ENCODE results near the gene NUP188.

NUP188 gene

GRCh38 chr9:128901379-128901778, 46.1 kb upstream of the NUP188 start:
- Histone ChIP-seq H3K27me3 (replicated peaks) (no peaks in the 10 kb centered on the region), H3K27ac (no peak overlapping the region), H3K36me3 (replicated peaks) (peaks cover 16% of the 10 kb centered on the region), H3K4me3 (ENCODE audit: low read depth, low read length) (no peak overlapping the region)
- TF ChIP-seq CTCF (IDR thresholded peaks at IDR 0.05; ENCODE audit: low read depth, low read length, missing control alignments) = no peak
- in situ Hi-C loops (cut with HindIII; ENCODE audit: low pct_ligation_motif_present, low sequenced_read_pairs) = no loop called here
- no peak for DNase-seq

DNA sequence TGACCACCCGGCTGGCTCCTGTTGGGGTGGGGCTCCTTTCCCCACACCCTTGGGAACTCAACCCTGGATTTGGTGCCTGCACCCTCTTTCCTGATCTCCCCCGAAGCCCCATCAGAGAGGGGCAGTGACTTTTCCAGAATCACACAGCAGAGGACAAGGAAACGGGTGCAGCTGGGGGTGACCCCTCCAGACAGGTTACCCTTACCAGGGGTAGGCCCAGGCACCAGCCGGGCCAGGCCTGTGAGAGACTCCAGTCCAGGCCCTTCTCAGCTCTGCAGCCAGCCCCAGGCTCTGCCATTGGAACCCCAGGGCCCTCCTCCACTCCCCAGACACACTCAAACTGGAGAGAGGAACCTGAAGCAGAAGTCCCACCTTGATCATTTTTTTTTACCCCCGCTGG, 45.7 kb upstream of the NUP188 start:
- Histone ChIP-seq H3K4me3 (ENCODE audit: low read depth, low read length) (no peak overlapping the region), H3K27me3 (replicated peaks) (no peaks in the 10 kb centered on the region), H3K27ac (no peak overlapping the region), H3K36me3 (replicated peaks) (peaks cover 14% of the 10 kb centered on the region)
- in situ Hi-C loops (cut with HindIII; ENCODE audit: low pct_ligation_motif_present, low sequenced_read_pairs) = no loop called here
- no peak for TF ChIP-seq CTCF (IDR thresholded peaks at IDR 0.05; ENCODE audit: low read depth, low read length, missing control alignments)
- no peak for DNase-seq

DNA sequence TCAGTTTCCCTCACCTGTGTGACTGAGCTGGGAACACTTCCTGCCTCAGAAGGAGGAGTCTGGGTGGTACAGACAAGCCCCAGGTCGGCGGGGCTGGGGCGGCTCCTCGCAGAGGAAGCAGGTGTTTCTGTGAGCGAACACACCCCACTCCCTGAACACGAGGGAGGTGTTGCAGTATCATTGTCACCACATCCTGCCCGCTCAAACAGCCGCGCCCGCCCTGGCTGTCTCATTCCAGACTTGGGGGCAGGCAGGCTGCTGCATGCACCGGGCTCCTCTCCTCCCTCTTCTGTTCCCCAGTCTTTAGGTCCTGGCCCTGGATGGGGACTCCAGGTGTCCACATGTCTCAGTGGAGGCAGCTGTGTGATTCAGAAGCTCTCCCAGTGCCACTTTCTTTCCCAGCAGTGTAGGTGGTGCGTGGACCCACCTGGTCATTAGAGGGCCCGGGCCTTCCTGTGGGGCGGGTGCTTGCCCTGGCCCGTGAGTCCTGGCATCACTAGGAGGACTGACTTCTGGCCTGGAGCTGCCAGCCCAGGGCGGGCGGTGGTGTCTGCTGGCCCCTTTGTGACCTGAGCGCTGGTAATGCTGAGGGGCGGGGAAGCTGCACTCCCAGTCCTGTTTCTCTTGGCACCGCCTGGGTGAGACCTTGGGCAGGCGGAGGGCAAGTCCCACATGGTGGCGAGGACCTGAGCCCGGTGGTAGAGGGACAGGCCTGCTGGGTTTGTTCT, 45.0 kb upstream of the NUP188 start:
- H3K27ac ChIP-seq = no peak overlapping the region
- no peak for TF ChIP-seq CTCF (IDR thresholded peaks at IDR 0.05; ENCODE audit: low read depth, low read length, missing control alignments)
- no peaks in the 10 kb centered on the region for H3K27me3 ChIP-seq (replicated peaks)
- in situ Hi-C loops (cut with HindIII; ENCODE audit: low pct_ligation_motif_present, low sequenced_read_pairs) = no loop called here
- H3K36me3 ChIP-seq (replicated peaks) = peaks cover 14% of the 10 kb centered on the region
- H3K4me3 ChIP-seq (ENCODE audit: low read depth, low read length) = no peak overlapping the region
- DNase-seq = no peak

DNA sequence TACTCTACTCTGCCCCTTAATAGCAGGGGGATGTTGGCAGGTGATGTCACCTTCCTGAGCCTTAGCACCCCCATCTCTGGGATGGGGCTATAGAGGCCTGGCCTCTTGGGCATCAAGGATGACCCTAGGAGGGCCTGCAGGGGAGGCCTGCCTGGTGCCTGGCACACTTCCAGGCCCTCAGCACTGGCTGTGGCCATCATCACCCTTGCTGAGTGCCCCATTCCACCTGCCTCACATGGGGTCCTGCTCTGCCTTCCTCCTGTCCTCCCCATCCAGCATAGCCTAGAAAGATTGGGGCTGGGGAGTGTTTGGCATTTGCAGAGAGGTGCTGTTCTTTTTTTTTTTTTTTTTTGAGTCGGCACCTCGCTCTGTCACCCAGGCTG, 44.4 kb upstream of the NUP188 start:
- Histone ChIP-seq H3K4me3 (ENCODE audit: low read depth, low read length) (no peak overlapping the region), H3K36me3 (replicated peaks) (peaks cover 19% of the 10 kb centered on the region), H3K27me3 (replicated peaks) (no peaks in the 10 kb centered on the region), H3K27ac (no peak overlapping the region)
- TF ChIP-seq CTCF (IDR thresholded peaks at IDR 0.05; ENCODE audit: low read depth, low read length, missing control alignments) = no peak
- in situ Hi-C loops (cut with HindIII; ENCODE audit: low pct_ligation_motif_present, low sequenced_read_pairs) = no loop called here
- no peak for DNase-seq

GRCh38 chr9:128903871-128904620, 43.5 kb upstream of the NUP188 start:
- peak; percentile 56 for DNase-seq
- no peak overlapping the region for H3K4me3 ChIP-seq (ENCODE audit: low read depth, low read length)
- peak overlapping the region; percentile 73 for H3K27ac ChIP-seq
- TF ChIP-seq CTCF (IDR thresholded peaks at IDR 0.05; ENCODE audit: low read depth, low read length, missing control alignments) = no peak
- in situ Hi-C loops (cut with HindIII; ENCODE audit: low pct_ligation_motif_present, low sequenced_read_pairs) = no loop called here
- no peaks in the 10 kb centered on the region for H3K27me3 ChIP-seq (replicated peaks)
- peaks cover 23% of the 10 kb centered on the region for H3K36me3 ChIP-seq (replicated peaks)

All from brain microvascular endothelial cell (primary cell).